HG03095 (cell line): ENCODE results near the gene ELAPOR1.
A peak's percentile ranks its signal among the peaks of the same experiment; 100 is the strongest.
"Not testable (repeated sequence)": the region's sequence is repeated elsewhere in the genome, so short reads cannot be mapped to it uniquely, and the experiment has no call there.

ENCODE experiments used
- ATAC-seq: cut with Tn5 transposase; IDR thresholded peaks from one replicate; pipeline ENCODE4 v1.9.1; 2021; ENCODE audit warnings: moderate library complexity; ENCODE audit not compliant: unreplicated experiment

ELAPOR1 gene

GRCh38 chr1:109136766-109137165 is 22.9 kb downstream of the ELAPOR1 start:
- ATAC-seq, result no peak

GRCh38 chr1:109137958-109138357 is 24.0 kb downstream of the ELAPOR1 start:
- ATAC-seq, result no peak

- ATAC-seq, result no peak
These were observed 24.4 kb downstream of the ELAPOR1 start for GRCh38 chr1:109138358-109138757.

GRCh38 chr1:109140392-109140791 is 26.5 kb downstream of the ELAPOR1 start:
- no peak for ATAC-seq

- ATAC-seq, result no peak
These were observed 28.3 kb downstream of the ELAPOR1 start for GRCh38 chr1:109142260-109142659.

GRCh38 chr1:109142725-109143124 is 28.8 kb downstream of the ELAPOR1 start:
- not testable (repeated sequence) for ATAC-seq

- no peak for ATAC-seq
These were observed 35.2 kb downstream of the ELAPOR1 start for GRCh38 chr1:109148987-109149561.

- ATAC-seq, result no peak
These were observed 36.1 kb downstream of the ELAPOR1 start for GRCh38 chr1:109149874-109150601.

GRCh38 chr1:109151146-109151990 is 37.5 kb downstream of the ELAPOR1 start:
- no peak for ATAC-seq

GRCh38 chr1:109152196-109152595 is 38.3 kb downstream of the ELAPOR1 start:
- no peak for ATAC-seq

GRCh38 chr1:109156916-109157385 is 43.0 kb downstream of the ELAPOR1 start:
- ATAC-seq, result no peak

GRCh38 chr1:109158433-109158832 is 44.5 kb downstream of the ELAPOR1 start:
- no peak for ATAC-seq

GRCh38 chr1:109159326-109159725 is 45.4 kb downstream of the ELAPOR1 start:
- ATAC-seq, result no peak

- no peak for ATAC-seq
These were observed 46.3 kb downstream of the ELAPOR1 start for GRCh38 chr1:109160071-109160840.

GRCh38 chr1:109161858-109162606 is 48.1 kb downstream of the ELAPOR1 start:
- ATAC-seq, result peak; percentile 64

GRCh38 chr1:109162626-109163025 is 48.7 kb downstream of the ELAPOR1 start:
- no peak for ATAC-seq

GRCh38 chr1:109163551-109163950 is 49.6 kb downstream of the ELAPOR1 start:
- ATAC-seq, result no peak
